OCI-LY7 (cell line): ENCODE data around the gene SPAG5. TPM values are rescaled to one million over a fixed set of nuclear protein-coding genes. Genes with fewer than 3 reads are reported as not detected.

Source experiments
- Bru-seq: library from RNA; stranded (reverse); fragments of 400-500 nt; gene quantifications from one replicate; lab custom pipeline; 2021; lab: Mats Ljungman, UMichigan
- BruChase-seq, 2 experiments: library from RNA; stranded (reverse); fragments of 400-500 nt; gene quantifications; one replicate each; lab custom pipeline; 2021; lab: Mats Ljungman, UMichigan
- BruUV-seq: library from RNA; stranded (reverse); fragments of 400-500 nt; replicated peaks from 2 replicates; lab custom pipeline; 2021; lab: Mats Ljungman, UMichigan
- CTCF ChIA-PET: fragments of 300-600 bp; sonication (Branson Sonifier 250); formaldehyde crosslinking; loops from one replicate; lab custom pipeline; 2022; ENCODE audit warnings: antibody characterized with exemption; ENCODE audit not compliant: unreplicated experiment; lab: Charles Lee
- POLR2A ChIA-PET: fragments of 300-600 bp; sonication (Branson Sonifier 250); formaldehyde crosslinking; loops from one replicate; lab custom pipeline; 2022; ENCODE audit warnings: antibody characterized with exemption; lab: Charles Lee
- DNase-seq: peaks from one replicate; pipeline ENCODE4 v3.0.0-alpha.2; 2015; ENCODE audit warnings: low spot score
- H2AFZ ChIP-seq: fragments of 200-600 bp; sonication (generic), shearing (Covaris generic); 2 replicates; pipeline ENCODE4 v1.6.1; 2014; ENCODE audit warnings: mild to moderate bottlenecking, antibody characterized with exemption, low read length, moderate library complexity
- H3K27ac ChIP-seq: fragments of 200-600 bp; sonication (generic); 2 replicates; pipeline ENCODE4 v1.5.1; 2014; ENCODE audit warnings: mixed run types, low read depth, mild to moderate bottlenecking, moderate library complexity, low read length, inconsistent platforms; ENCODE audit not compliant: poor library complexity, severe bottlenecking
- H3K36me3 ChIP-seq: fragments of 200-600 bp; sonication (generic); 2 replicates; pipeline ENCODE4 v1.6.1; 2014; ENCODE audit warnings: mild to moderate bottlenecking, antibody characterized with exemption, low read length, moderate library complexity, mixed read lengths; ENCODE audit not compliant: insufficient read depth
- H3K4me1 ChIP-seq: fragments of 200-600 bp; sonication (generic); 2 replicates; pipeline ENCODE4 v1.5.1; 2014; ENCODE audit warnings: mild to moderate bottlenecking, low read length; ENCODE audit not compliant: insufficient read depth, poor library complexity, severe bottlenecking
- H3K4me2 ChIP-seq: fragments of 200-600 bp; sonication (generic); 2 replicates; pipeline ENCODE4 v1.6.1; 2014; ENCODE audit warnings: mild to moderate bottlenecking, low read length
- H3K4me3 ChIP-seq: fragments of 200-600 bp; sonication (generic); 2 replicates; pipeline ENCODE4 v1.5.1; 2014; ENCODE audit warnings: mild to moderate bottlenecking, low read depth, low read length; ENCODE audit not compliant: poor library complexity, severe bottlenecking
- H3K79me2 ChIP-seq: fragments of 200-600 bp; sonication (generic); 2 replicates; pipeline ENCODE4 v1.6.1; 2016; ENCODE audit warnings: low read depth, mild to moderate bottlenecking, low read length, moderate library complexity, mixed read lengths; ENCODE audit not compliant: insufficient read depth
- H3K9me2 ChIP-seq: fragments of 200-600 bp; sonication (generic); 2 replicates; pipeline ENCODE4 v1.6.1; 2016; ENCODE audit warnings: mild to moderate bottlenecking, low read length, mixed read lengths; ENCODE audit not compliant: insufficient read depth
- H3K9me3 ChIP-seq: fragments of 200-600 bp; sonication (generic); 2 replicates; pipeline ENCODE4 v1.6.1; 2014; ENCODE audit warnings: mild to moderate bottlenecking, mixed run types, low read length, mixed read lengths
- H4K20me1 ChIP-seq: fragments of 200-600 bp; sonication (generic); 2 replicates; pipeline ENCODE4 v1.6.1; 2014; ENCODE audit warnings: mild to moderate bottlenecking, antibody characterized with exemption, low read length, moderate library complexity, mixed read lengths; ENCODE audit not compliant: insufficient read depth
- EZH2phosphoT487 ChIP-seq: fragments of 200-600 bp; sonication (generic); IDR thresholded peaks from 2 replicates; pipeline ENCODE4 v1.6.1; 2018; ENCODE audit warnings: low read depth, borderline replicate concordance, mild to moderate bottlenecking, mixed run types, antibody characterized with exemption, low read length, moderate library complexity, mixed read lengths
- intact Hi-C: fragments of 100-400 bp; cut with micrococcal nuclease; formaldehyde crosslinking; loops from one replicate; pipeline ENCODE4 v1.10.0; 2022; ENCODE audit not compliant: unreplicated experiment
- long read RNA-seq: library from polyadenylated mRNA; stranded (forward); transcript quantifications from one replicate; pipeline ENCODE4 v2.0.0, GENCODE V29; 2022
- total RNA-seq, 2 experiments: library from RNA; depleted of rRNA in 1 of 2; stranded (reverse); fragments of >200 nt in 1 of 2; shearing (Covaris generic) in 1 of 2; gene quantifications; 2 replicates each; pipeline ENCODE4 v1.2.3, GENCODE V29; 2014 to 2022
- TF ChIP-seq, protein P1 (sequence below): fragments of 200-600 bp; sonication (generic); conservative IDR thresholded peaks from 2 replicates; pipeline ENCODE4 v1.5.1; 2014; ENCODE audit warnings: mild to moderate bottlenecking, antibody characterized with exemption, low read length, moderate library complexity, mixed read lengths

The SPAG5 gene
- total RNA-seq (2014; rRNA removed; shearing (Covaris generic)) (161 and 163 TPM in 2 replicates), total RNA-seq (2022) (152 and 156 TPM in 2 replicates), Bru-seq, nascent RNA (percentile 82 among the genes with signal in this experiment), BruChase-seq, experiment 1, labeled RNA remaining after a 6-hour chase (percentile 90 among the genes with signal in this experiment), BruChase-seq, experiment 2, labeled RNA remaining after a 2-hour chase (percentile 90 among the genes with signal in this experiment)
- long read RNA-seq, full-length matches to known transcripts: 189 of 301 reads
- long read RNA-seq, partial matches to known transcripts: 26 of 301 reads
- long read RNA-seq, other reads (novel, unspliced or antisense): 86 of 301 reads

- H3K79me2 ChIP-seq: peaks cover 35% of the 10 kb centered on the region
- ChIA-PET CTCF (interaction anchor here (0.7 to 1.0 kb wide), 2 partner anchors 22 to 51 kb away, joined by 3 read pairs; partner anchors contain the start of gene ALDOC), POLR2A (interaction anchor here (0.9 to 1.9 kb wide), 5 partner anchors 12 to 27 kb away, joined by 3 to 12 read pairs (median 7); partner anchors contain the start of genes ALDOC and PIGS)
- no TSS peak for BruUV-seq
- peak within 1 kb of the TSS; percentile 73 for H3K27ac ChIP-seq
- peak within 1 kb of the TSS; percentile 66 for H2AFZ ChIP-seq
- no peaks in the 10 kb centered on the region for H4K20me1 ChIP-seq
- no peaks in the 10 kb centered on the region for H3K9me3 ChIP-seq
- TF ChIP-seq EZH2phosphoT487: no peak
- TF ChIP-seq, protein P1, sequence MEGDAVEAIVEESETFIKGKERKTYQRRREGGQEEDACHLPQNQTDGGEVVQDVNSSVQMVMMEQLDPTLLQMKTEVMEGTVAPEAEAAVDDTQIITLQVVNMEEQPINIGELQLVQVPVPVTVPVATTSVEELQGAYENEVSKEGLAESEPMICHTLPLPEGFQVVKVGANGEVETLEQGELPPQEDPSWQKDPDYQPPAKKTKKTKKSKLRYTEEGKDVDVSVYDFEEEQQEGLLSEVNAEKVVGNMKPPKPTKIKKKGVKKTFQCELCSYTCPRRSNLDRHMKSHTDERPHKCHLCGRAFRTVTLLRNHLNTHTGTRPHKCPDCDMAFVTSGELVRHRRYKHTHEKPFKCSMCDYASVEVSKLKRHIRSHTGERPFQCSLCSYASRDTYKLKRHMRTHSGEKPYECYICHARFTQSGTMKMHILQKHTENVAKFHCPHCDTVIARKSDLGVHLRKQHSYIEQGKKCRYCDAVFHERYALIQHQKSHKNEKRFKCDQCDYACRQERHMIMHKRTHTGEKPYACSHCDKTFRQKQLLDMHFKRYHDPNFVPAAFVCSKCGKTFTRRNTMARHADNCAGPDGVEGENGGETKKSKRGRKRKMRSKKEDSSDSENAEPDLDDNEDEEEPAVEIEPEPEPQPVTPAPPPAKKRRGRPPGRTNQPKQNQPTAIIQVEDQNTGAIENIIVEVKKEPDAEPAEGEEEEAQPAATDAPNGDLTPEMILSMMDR: no peak
- peaks cover 43% of the 10 kb centered on the region for H3K36me3 ChIP-seq
- peak within 1 kb of the TSS; percentile 93 for H3K4me2 ChIP-seq
- DNase-seq: peak; percentile 96
- H3K9me2 ChIP-seq: no peaks in the 10 kb centered on the region
- H3K4me1 ChIP-seq: peaks cover 23% of the 10 kb centered on the region
- intact Hi-C loops: loop anchor here (2.0 kb wide), 1 partner anchor 28 kb away; the partner anchor contains the start of gene PIGS
- H3K4me3 ChIP-seq: peak within 1 kb of the TSS; percentile 82
Observed at GRCh38 chr17:28598799-28599310, at the start of gene SPAG5. TSS of gene SPAG5 (minus strand) at chr17:28599025. CDS start at chr17:28598946, 79 bp downstream.

DNA sequence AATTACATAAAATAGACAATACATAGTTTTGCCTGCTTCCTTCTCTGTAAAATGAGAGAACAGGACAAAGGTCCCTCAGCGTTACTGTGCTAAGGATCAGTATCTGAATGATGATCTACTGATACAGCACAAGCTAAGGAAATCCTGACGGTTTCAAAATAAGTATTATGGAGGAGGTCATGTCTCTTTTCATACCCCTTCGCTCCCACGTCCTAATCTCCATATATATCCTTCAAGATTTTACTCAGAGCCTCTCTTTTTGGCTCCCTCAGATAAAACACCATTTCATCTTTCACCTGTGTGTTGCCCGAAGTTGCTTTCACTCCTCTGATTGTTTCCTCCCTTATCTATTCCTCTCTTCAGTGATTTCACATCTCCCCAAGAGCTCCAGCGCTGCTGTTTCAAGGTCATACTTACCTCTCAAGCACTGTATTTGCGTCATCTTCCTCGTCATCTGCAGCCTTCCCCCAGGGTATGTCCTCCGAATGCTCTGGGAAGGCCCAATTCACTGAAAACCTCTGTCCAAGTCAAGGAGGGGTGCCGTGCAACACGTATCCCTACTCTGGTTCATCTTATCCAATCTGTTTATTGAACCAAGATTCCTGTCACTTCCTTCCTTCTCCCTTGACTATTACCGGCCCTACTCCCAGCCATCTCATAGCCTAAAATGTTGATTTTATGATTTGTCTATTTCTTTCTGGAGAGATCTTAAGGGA, 47.4 kb upstream of the SPAG5 start:
- BruUV-seq: no TSS peak
- Histone ChIP-seq H3K4me2 (peak overlapping the region; percentile 90), H4K20me1 (peaks cover 9% of the 10 kb centered on the region; the same call in 1 of the 2 replicates), H2AFZ (peak overlapping the region; percentile 60; the same call in 1 of the 2 replicates), H3K27ac (peak overlapping the region; percentile 70), H3K79me2 (peaks cover 30% of the 10 kb centered on the region), H3K4me3 (peak overlapping the region; percentile 95), H3K4me1 (peaks cover 32% of the 10 kb centered on the region), H3K36me3 (peaks cover 51% of the 10 kb centered on the region), H3K9me2 (no peaks in the 10 kb centered on the region), H3K9me3 (no peaks in the 10 kb centered on the region)
- POLR2A ChIA-PET: interaction anchor here (0.6 to 3.3 kb wide), 2 partner anchors 16 to 76 kb away, joined by 4 to 17 read pairs; partner anchors contain the start of genes SDF2 and SUPT6H
- no peak for DNase-seq
- TF ChIP-seq, protein P1: no peak
- TF ChIP-seq EZH2phosphoT487: no peak
- CTCF ChIA-PET: interaction anchor here (1.4 kb wide), 1 partner anchor 29 kb away, joined by 4 read pairs; no protein-coding TSS in a partner anchor
- intact Hi-C loops: loop anchor here (2.0 kb wide), 1 partner anchor 75 kb away; no protein-coding TSS in a partner anchor
